Activated CD4-positive, alpha-beta T cell treated with anti-CD3 and anti-CD28 coated beads for 4 hours (primary cell): Measurements from ENCODE around the gene CTNNA3.
"Not testable (repeated sequence)": the region's sequence is repeated elsewhere in the genome, so short reads cannot be mapped to it uniquely, and the experiment has no call there.

Experiments
- DNase-seq, 2 donors: peaks; one replicate each; pipeline ENCODE4 v3.0.0-alpha.2; 2020

The CTNNA3 gene

GRCh38 chr10:67230680-67231500 is 465.1 kb downstream of the CTNNA3 start:
- DNase-seq: not testable (repeated sequence)

GRCh38 chr10:67225226-67225625 is 470.8 kb downstream of the CTNNA3 start:
- no peak for DNase-seq

- DNase-seq: no peak
Observed at GRCh38 chr10:67224553-67224952, 471.4 kb downstream of the CTNNA3 start.

DNA sequence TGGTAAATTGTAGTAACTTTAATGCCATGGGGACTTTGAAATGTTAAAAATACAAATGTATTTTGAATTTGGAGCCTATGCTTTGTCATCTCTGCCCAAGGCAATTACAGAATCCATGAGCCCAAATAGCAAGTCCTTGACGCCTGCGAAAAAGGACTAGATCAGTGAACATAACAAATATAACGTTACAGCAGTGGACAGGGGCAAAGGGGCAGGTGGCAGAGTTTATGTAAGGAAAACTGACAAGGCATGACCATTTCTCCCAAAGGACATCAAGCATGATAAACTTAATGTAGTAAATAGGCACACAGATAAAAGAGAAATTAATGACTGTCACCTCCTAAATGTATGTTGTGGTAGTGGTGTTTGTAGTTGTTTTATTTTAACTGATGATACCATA is 473.1 kb downstream of the CTNNA3 start:
- DNase-seq: no peak

DNA sequence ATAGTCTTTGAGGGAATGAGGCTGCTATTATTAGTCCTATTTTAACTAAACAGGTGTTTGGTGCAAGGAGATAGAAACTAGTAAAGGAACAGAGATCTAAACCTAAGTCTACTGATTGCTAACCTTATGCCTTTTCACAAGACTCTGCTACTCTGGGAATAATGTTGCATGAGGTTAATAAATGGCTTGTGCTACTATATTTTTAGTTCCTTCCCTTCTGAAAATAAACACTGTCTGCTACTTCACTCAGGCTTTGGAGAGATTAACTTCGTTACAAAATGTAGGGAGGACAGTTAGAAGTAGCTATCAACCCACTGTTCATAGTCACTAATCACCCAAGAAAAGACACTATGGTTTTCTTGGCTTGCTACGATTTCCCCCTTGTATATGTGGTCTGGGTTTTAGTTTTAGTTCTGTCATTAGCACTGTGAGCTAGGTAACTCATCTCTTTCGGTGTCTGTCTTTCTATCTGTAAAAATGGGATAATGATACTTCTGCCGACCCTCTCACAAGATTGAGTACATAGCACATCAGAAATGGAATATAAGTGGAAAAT is 474.0 kb downstream of the CTNNA3 start:
- no peak for DNase-seq

- no peak for DNase-seq
Observed at GRCh38 chr10:67211680-67212079, 484.3 kb downstream of the CTNNA3 start.

DNA sequence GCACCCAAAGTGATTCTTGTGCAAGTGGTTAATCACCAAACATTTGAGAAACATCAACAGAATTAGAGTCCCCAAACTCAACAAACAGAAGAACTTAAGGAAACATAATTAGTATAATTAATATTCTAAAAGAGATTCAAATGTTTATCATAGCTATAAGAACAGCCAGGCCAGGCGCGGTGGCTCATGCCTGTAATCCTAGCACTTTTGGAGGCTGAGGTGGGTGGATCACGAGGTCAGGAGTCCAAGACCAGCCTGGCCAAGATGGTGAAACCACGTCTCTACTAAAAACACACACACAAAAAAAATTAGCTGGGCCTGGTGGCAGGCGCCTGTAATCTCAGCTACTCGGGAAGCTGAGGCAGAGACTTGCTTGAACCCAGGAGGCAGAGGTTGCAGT is 488.1 kb downstream of the CTNNA3 start:
- DNase-seq: not testable (repeated sequence)

GRCh38 chr10:67200913-67201564 is 495.0 kb downstream of the CTNNA3 start:
- no peak for DNase-seq

DNA sequence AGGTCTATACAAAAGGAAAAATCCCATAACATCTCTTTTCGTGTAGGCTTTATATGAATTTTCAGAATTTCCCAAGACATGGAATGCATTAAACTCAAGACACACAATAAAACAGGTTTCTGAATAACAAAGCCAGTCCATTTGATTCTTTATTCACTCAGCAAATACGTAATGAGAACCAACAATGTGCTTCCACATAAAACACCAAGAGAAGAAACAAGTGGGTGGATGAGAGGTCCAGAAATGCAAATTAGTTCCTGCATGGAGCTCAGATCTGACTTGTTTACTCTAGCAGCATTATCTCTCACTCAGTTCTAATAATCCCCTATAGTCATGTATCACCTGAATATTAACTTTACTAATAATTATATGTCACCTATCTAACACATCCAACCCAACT is 520.6 kb downstream of the CTNNA3 start:
- DNase-seq: no peak

DNA sequence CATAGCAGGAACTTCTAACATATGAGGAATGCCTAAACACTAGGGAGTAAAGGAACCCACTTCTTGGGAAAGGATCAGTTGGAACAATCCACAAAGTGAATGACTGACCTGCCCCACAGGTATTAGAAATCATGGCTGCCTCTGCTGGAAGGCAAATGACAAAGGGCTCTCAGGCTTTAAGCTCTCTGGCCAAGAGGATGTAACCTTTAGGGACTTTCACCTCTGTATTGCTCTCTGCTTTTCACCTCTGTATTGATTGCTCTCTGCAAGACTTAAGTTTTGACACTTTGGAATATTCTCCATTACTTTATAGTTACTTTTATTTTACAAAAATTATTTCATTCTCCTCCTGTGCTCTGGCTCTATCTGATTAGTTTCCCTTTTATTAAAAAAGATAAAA is 522.2 kb downstream of the CTNNA3 start:
- DNase-seq: no peak

- DNase-seq: no peak
Observed at GRCh38 chr10:67171970-67172369, 524.0 kb downstream of the CTNNA3 start.

GRCh38 chr10:67156239-67156638 is 539.8 kb downstream of the CTNNA3 start:
- no peak for DNase-seq

GRCh38 chr10:67151471-67151870 is 544.5 kb downstream of the CTNNA3 start:
- no peak for DNase-seq

DNA sequence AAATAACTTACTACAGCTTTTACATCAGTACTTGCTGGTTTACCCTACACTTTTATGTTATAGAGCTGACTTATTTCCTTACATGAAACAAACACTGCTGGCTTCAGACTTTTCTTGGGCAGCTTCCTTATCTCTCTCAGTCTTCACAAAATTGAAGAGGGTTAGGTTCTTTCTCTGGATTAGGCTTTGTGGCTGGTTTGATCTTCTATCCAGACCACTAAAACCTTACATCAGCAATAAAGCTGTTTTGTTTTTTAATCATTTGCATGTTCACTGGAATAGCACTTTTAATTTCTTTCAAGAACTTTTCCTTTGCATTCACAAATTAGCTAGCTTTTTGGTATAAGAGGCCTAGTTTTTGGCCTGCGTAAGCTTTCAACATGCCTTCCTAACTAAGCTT is 551.5 kb downstream of the CTNNA3 start:
- no peak for DNase-seq

DNA sequence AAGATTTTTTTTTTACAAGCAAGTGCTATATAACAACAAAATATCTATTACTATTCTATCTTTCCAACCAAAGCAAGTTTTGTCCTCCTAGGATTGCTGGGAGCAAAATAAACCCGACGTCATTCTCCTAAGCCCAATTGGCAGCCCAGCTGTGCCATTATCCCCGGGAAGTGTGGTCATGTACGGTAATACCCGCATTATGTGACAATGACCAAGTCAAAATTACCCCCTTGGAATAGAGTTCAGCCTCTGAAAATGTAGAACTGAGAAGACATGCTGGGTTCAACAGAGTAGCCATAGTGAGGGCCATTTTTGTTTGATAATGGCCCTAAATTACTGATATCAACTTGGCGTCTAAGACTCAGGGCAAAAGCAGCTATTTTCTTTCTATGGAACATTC is 554.7 kb downstream of the CTNNA3 start:
- DNase-seq: no peak

- DNase-seq: no peak
Observed at GRCh38 chr10:67140641-67141040, 555.4 kb downstream of the CTNNA3 start.

- no peak for DNase-seq
Observed at GRCh38 chr10:67127441-67127840, 568.6 kb downstream of the CTNNA3 start.

DNA sequence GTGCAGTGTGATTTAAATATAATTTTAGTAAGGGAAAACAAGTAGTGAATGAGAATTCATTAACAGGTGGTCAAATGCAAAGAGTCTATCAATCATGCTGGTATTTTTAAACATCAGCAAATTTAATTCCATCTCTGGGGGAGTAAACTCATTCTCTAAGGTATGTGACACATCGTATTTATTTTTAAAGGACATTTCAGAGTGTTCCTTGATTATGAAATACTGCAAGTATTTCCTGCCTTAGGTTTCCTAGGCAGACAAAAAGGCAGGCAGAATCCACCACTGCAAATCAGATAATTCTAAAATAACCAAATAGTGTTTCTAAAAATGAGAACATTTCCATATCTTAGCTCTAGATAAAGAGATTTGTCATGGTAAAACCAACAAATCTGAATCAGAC is 576.3 kb downstream of the CTNNA3 start:
- no peak for DNase-seq

- no peak for DNase-seq
Observed at GRCh38 chr10:67115972-67116371, 580.0 kb downstream of the CTNNA3 start.

- DNase-seq: no peak
Observed at GRCh38 chr10:67114945-67115344, 581.0 kb downstream of the CTNNA3 start.

DNA sequence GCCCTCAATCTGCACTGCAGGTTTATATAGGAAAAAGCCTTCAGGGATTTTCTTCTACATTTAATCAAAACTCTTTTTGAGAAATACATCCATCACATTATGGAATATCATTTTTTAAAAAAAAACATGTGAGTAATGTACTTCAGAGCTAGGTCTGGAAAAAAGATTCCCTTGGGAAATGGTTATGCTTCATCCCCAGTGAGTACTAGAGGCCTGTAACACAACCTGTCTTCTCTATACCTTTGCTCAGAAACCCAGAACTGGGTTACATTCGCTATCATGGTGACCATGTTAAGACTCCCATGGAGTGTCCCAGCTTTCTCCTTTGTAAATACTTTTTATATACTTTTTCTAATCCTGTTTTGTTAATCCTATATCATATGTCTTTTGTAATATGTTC is 583.2 kb downstream of the CTNNA3 start:
- DNase-seq: no peak

DNA sequence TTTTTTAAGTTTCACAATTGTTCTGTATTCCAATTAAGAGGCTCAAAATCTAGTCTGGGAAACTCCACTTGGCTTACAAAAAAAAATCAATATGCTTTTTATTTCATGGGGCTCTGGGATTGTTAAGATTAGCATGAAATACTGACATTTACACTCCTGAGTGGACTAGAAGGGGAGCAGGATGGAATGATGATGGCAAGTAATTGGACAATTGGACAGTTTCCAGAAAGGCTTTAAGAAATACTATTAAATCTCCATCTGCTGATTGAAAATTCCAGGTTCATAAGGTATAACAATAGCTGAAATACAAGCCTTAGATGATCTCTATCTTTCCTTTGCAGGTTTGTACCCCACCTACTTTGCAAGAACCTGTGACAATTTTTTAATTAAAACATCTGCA is 585.7 kb downstream of the CTNNA3 start:
- no peak for DNase-seq

DNA sequence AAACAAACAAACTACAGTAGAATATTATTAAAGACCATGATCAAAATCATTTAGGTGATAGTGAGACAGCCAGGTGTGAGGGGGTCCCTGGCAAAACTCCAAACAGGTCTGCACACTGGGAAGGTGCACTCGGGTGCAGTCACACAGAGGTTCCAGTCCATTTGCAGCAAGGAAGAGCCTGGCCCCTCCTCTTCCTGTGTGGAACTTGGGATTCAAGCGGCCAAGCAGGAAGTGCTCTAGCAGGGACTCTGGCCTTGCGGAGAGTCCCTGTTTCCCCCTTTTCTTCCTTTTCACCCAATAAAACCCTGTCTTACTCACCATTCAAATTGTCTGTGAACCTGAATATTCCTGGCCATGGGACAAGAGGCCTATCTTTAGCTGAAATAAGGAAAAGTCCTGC is 588.3 kb downstream of the CTNNA3 start:
- DNase-seq: no peak

- no peak for DNase-seq
Observed at GRCh38 chr10:67100951-67101350, 595.0 kb downstream of the CTNNA3 start.
